Measurements from ENCODE around the gene EIF4B.

DNA sequence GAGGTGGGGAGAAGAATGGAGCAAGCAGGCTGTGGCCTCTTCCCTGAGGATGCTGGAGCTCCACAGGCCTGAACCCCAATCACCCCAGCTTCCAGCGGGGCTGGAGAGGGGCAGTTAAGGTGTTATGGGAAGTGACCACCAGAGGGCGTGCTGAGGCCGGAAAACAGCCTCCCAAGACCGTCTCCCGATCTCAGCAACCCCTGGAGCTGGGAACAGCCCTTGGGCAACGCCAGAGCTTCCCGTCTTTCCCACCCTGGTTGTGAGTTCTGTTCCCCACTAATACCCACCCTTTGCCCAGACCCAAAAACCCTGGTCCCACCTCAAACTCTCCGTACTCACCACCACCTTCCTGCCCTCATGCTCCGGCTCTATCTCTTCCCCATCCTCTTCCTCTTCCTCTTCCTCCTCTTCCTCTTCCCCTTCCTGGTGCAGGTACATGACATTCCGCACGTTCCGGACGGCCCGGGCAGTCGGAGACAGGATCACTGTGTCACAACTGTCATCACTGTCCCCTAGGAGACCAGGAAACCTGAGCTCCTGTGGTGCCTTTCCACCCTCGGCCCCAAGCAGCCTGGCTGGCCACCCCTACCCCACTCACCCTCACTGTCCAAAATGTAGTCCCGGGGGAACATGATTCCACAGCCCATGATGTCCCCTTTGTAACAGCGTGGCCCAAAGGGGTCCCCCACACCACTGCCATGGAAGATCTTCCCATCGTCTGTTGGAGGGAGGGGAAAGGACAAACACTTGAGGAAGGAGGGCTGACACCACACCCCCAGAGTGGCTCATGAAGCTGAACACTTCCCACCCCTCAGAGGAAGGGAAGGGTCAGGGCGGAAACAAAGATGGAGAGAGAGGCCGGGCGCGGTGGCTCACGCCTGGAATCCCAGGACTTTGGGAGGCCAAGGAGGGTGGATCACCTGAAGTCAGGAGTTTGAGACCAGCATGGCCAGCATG lies 60.0 kb downstream of the EIF4B start:
- peak; percentile 92 for TF ChIP-seq CTCF (IDR thresholded peaks at IDR 0.05)
- no peak for TF ChIP-seq POLR2AphosphoS5 (IDR thresholded peaks at IDR 0.05; ENCODE audit: low read depth, low read length)
- TF ChIP-seq SIN3A (IDR thresholded peaks at IDR 0.05; ENCODE audit: borderline replicate concordance, insufficient read depth, low read depth, low read length): no peak
- peak in 1 of 2 experiments; percentile 21; a peak in 1 of 4 replicates for TF ChIP-seq REST (IDR thresholded peaks at IDR 0.05; ENCODE audit: insufficient read depth in 1 of 2, low read depth in 2 of 2, low read length in 1 of 2)
- TF ChIP-seq TCF7L2 (IDR thresholded peaks at IDR 0.05; ENCODE audit: low read depth, low read length): no peak
